ENCODE results near the gene PRXL2B.
"Not testable (repeated sequence)": the region's sequence is repeated elsewhere in the genome, so short reads cannot be mapped to it uniquely, and the experiment has no call there.

PRXL2B gene

GRCh38 chr1:2544875-2545640 lies 41.5 kb upstream of the PRXL2B start:
- no peak overlapping the region for H3K27ac ChIP-seq (ENCODE audit: low read length)
- H3K9me3 ChIP-seq (ENCODE audit: insufficient read depth, low read depth, low read length) = no peaks in the 10 kb centered on the region
- peaks cover 38% of the 10 kb centered on the region for H3K27me3 ChIP-seq (ENCODE audit: insufficient read depth, low read length)
- H3K9ac ChIP-seq (ENCODE audit: low read depth, low read length) = no peak overlapping the region
- H3K36me3 ChIP-seq (ENCODE audit: insufficient read depth, low read depth, low read length) = no peaks in the 10 kb centered on the region
- H3K4me3 ChIP-seq (ENCODE audit: low read length) = no peak overlapping the region
- peaks cover 7% of the 10 kb centered on the region; the same call in 1 of the 2 replicates for H3K4me1 ChIP-seq (ENCODE audit: insufficient read depth, low read length)

- Histone ChIP-seq H3K9me3 (ENCODE audit: insufficient read depth, low read depth, low read length) (no peaks in the 10 kb centered on the region), H3K27me3 (ENCODE audit: insufficient read depth, low read length) (peaks cover 32% of the 10 kb centered on the region), H3K36me3 (ENCODE audit: insufficient read depth, low read depth, low read length) (no peaks in the 10 kb centered on the region), H3K4me3 (ENCODE audit: low read length) (peak overlapping the region; percentile 77), H3K4me1 (ENCODE audit: insufficient read depth, low read length) (peaks cover 7% of the 10 kb centered on the region; the same call in 1 of the 2 replicates), H3K27ac (ENCODE audit: low read length) (no peak overlapping the region), H3K9ac (ENCODE audit: low read depth, low read length) (peak overlapping the region; percentile 77; the same call in 1 of the 2 replicates)
Observed at GRCh38 chr1:2545754-2546514, 40.6 kb upstream of the PRXL2B start.

GRCh38 chr1:2546515-2547209 lies 39.9 kb upstream of the PRXL2B start:
- peaks cover 7% of the 10 kb centered on the region; the same call in 1 of the 2 replicates for H3K4me1 ChIP-seq (ENCODE audit: insufficient read depth, low read length)
- H3K27me3 ChIP-seq (ENCODE audit: insufficient read depth, low read length) = peaks cover 24% of the 10 kb centered on the region
- H3K9ac ChIP-seq (ENCODE audit: low read depth, low read length) = peak overlapping the region; percentile 77
- no peaks in the 10 kb centered on the region for H3K9me3 ChIP-seq (ENCODE audit: insufficient read depth, low read depth, low read length)
- no peaks in the 10 kb centered on the region for H3K36me3 ChIP-seq (ENCODE audit: insufficient read depth, low read depth, low read length)
- H3K27ac ChIP-seq (ENCODE audit: low read length) = peak overlapping the region; percentile 47
- H3K4me3 ChIP-seq (ENCODE audit: low read length) = peak overlapping the region; percentile 77

GRCh38 chr1:2547210-2548067 lies 39.1 kb upstream of the PRXL2B start:
- Histone ChIP-seq H3K4me3 (ENCODE audit: low read length) (peak overlapping the region; percentile 77), H3K27ac (ENCODE audit: low read length) (no peak overlapping the region), H3K9me3 (ENCODE audit: insufficient read depth, low read depth, low read length) (no peaks in the 10 kb centered on the region), H3K36me3 (ENCODE audit: insufficient read depth, low read depth, low read length) (no peaks in the 10 kb centered on the region), H3K27me3 (ENCODE audit: insufficient read depth, low read length) (peaks cover 17% of the 10 kb centered on the region), H3K4me1 (ENCODE audit: insufficient read depth, low read length) (peaks cover 7% of the 10 kb centered on the region; the same call in 1 of the 2 replicates), H3K9ac (ENCODE audit: low read depth, low read length) (peak overlapping the region; percentile 61; the same call in 1 of the 2 replicates)

- Histone ChIP-seq H3K27ac (ENCODE audit: low read length) (no peak overlapping the region), H3K9me3 (ENCODE audit: insufficient read depth, low read depth, low read length) (no peaks in the 10 kb centered on the region), H3K27me3 (ENCODE audit: insufficient read depth, low read length) (peaks cover 10% of the 10 kb centered on the region), H3K4me3 (ENCODE audit: low read length) (peak overlapping the region; percentile 77; the same call in 1 of the 2 replicates), H3K4me1 (ENCODE audit: insufficient read depth, low read length) (peaks cover 7% of the 10 kb centered on the region; the same call in 1 of the 2 replicates), H3K9ac (ENCODE audit: low read depth, low read length) (no peak overlapping the region; the same call in 1 of the 2 replicates), H3K36me3 (ENCODE audit: insufficient read depth, low read depth, low read length) (no peaks in the 10 kb centered on the region)
Observed at GRCh38 chr1:2548068-2548589, 38.4 kb upstream of the PRXL2B start.

- H3K36me3 ChIP-seq (ENCODE audit: insufficient read depth, low read depth, low read length); H3K27ac ChIP-seq (ENCODE audit: low read length); H3K27me3 ChIP-seq (ENCODE audit: insufficient read depth, low read length); H3K9me3 ChIP-seq (ENCODE audit: insufficient read depth, low read depth, low read length); H3K9ac ChIP-seq (ENCODE audit: low read depth, low read length); H3K4me1 ChIP-seq (ENCODE audit: insufficient read depth, low read length); H3K4me3 ChIP-seq (ENCODE audit: low read length): not testable (repeated sequence)
Observed at GRCh38 chr1:2549367-2550029, 37.1 kb upstream of the PRXL2B start.

GRCh38 chr1:2550309-2550861 lies 36.2 kb upstream of the PRXL2B start:
- H3K27ac ChIP-seq (ENCODE audit: low read length); H3K9me3 ChIP-seq (ENCODE audit: insufficient read depth, low read depth, low read length); H3K4me1 ChIP-seq (ENCODE audit: insufficient read depth, low read length); H3K9ac ChIP-seq (ENCODE audit: low read depth, low read length); H3K27me3 ChIP-seq (ENCODE audit: insufficient read depth, low read length); H3K4me3 ChIP-seq (ENCODE audit: low read length); H3K36me3 ChIP-seq (ENCODE audit: insufficient read depth, low read depth, low read length): not testable (repeated sequence)

- H3K27me3 ChIP-seq (ENCODE audit: insufficient read depth, low read length); H3K27ac ChIP-seq (ENCODE audit: low read length); H3K9ac ChIP-seq (ENCODE audit: low read depth, low read length); H3K4me1 ChIP-seq (ENCODE audit: insufficient read depth, low read length); H3K36me3 ChIP-seq (ENCODE audit: insufficient read depth, low read depth, low read length); H3K4me3 ChIP-seq (ENCODE audit: low read length); H3K9me3 ChIP-seq (ENCODE audit: insufficient read depth, low read depth, low read length): not testable (repeated sequence)
Observed at GRCh38 chr1:2551544-2551943, 35.0 kb upstream of the PRXL2B start.

- Histone ChIP-seq H3K4me1 (ENCODE audit: insufficient read depth, low read length) (peaks cover 6% of the 10 kb centered on the region; the same call in 1 of the 2 replicates), H3K36me3 (ENCODE audit: insufficient read depth, low read depth, low read length) (no peaks in the 10 kb centered on the region), H3K9me3 (ENCODE audit: insufficient read depth, low read depth, low read length) (no peaks in the 10 kb centered on the region), H3K27ac (ENCODE audit: low read length) (no peak overlapping the region), H3K27me3 (ENCODE audit: insufficient read depth, low read length) (no peaks in the 10 kb centered on the region), H3K4me3 (ENCODE audit: low read length) (no peak overlapping the region), H3K9ac (ENCODE audit: low read depth, low read length) (no peak overlapping the region)
Observed at GRCh38 chr1:2552189-2552588, 34.4 kb upstream of the PRXL2B start.

GRCh38 chr1:2553076-2553475 lies 33.5 kb upstream of the PRXL2B start:
- H3K9me3 ChIP-seq (ENCODE audit: insufficient read depth, low read depth, low read length); H3K9ac ChIP-seq (ENCODE audit: low read depth, low read length); H3K27me3 ChIP-seq (ENCODE audit: insufficient read depth, low read length); H3K36me3 ChIP-seq (ENCODE audit: insufficient read depth, low read depth, low read length); H3K27ac ChIP-seq (ENCODE audit: low read length); H3K4me3 ChIP-seq (ENCODE audit: low read length); H3K4me1 ChIP-seq (ENCODE audit: insufficient read depth, low read length): not testable (repeated sequence)
